ENCODE measurements around the gene ATP10D.
A peak's percentile ranks its signal among the peaks of the same experiment; 100 is the strongest.

ATP10D gene

GRCh38 chr4:47485047-47485692 lies at the start of gene ATP10D:
ATP10D (plus strand) TSS chr4:47485275; CDS start chr4:47512541, 27,266 bp downstream.
- FAIRE-seq: peak; percentile 97

GRCh38 chr4:47442980-47443379 lies 42.1 kb upstream of the ATP10D start:
- FAIRE-seq (no peak), DNase-seq (ENCODE audit: low spot score) (no peak)

More at GRCh38 chr4:47485047-47485692, at the start of gene ATP10D:
- DNase-seq (ENCODE audit: low spot score): peak; percentile 96

- FAIRE-seq: no peak
- DNase-seq (ENCODE audit: low spot score): no peak
Measured at GRCh38 chr4:47444031-47444430, 41.0 kb upstream of the ATP10D start.

GRCh38 chr4:47451657-47452056 lies 33.4 kb upstream of the ATP10D start:
- FAIRE-seq (no peak), DNase-seq (ENCODE audit: low spot score) (no peak)

GRCh38 chr4:47462799-47463234 lies 22.3 kb upstream of the ATP10D start:
- peak; percentile 30 for DNase-seq (ENCODE audit: low spot score)
- no peak for FAIRE-seq

- DNase-seq (ENCODE audit: low spot score) (peak; percentile 98), FAIRE-seq (peak; percentile 96)
Measured at GRCh38 chr4:47463235-47463956, 21.7 kb upstream of the ATP10D start, which contains the start of gene COMMD8. COMMD8 (minus strand) TSS chr4:47463702; CDS start chr4:47463651, 51 bp downstream.

GRCh38 chr4:47465004-47465403 lies 20.1 kb upstream of the ATP10D start:
- FAIRE-seq (no peak), DNase-seq (ENCODE audit: low spot score) (no peak)

- FAIRE-seq (no peak), DNase-seq (ENCODE audit: low spot score) (no peak)
Measured at GRCh38 chr4:47466056-47466785, 18.9 kb upstream of the ATP10D start.

- FAIRE-seq (no peak), DNase-seq (ENCODE audit: low spot score) (no peak)
Measured at GRCh38 chr4:47468706-47469365, 16.2 kb upstream of the ATP10D start.

- DNase-seq (ENCODE audit: low spot score) (no peak), FAIRE-seq (no peak)
Measured at GRCh38 chr4:47469951-47470350, 15.1 kb upstream of the ATP10D start.

GRCh38 chr4:47471064-47471463 lies 14.0 kb upstream of the ATP10D start:
- no peak for FAIRE-seq

GRCh38 chr4:47471591-47471990 lies 13.5 kb upstream of the ATP10D start:
- FAIRE-seq (no peak), DNase-seq (ENCODE audit: low spot score) (no peak)

More at GRCh38 chr4:47471064-47471463, 14.0 kb upstream of the ATP10D start:
- DNase-seq (ENCODE audit: low spot score): no peak

GRCh38 chr4:47473141-47473750 lies 11.8 kb upstream of the ATP10D start:
- FAIRE-seq (no peak), DNase-seq (ENCODE audit: low spot score) (no peak)

GRCh38 chr4:47474799-47475198 lies 10.3 kb upstream of the ATP10D start:
- no peak for DNase-seq (ENCODE audit: low spot score)
- FAIRE-seq: no peak

GRCh38 chr4:47475411-47475810 lies 9.7 kb upstream of the ATP10D start:
- DNase-seq (ENCODE audit: low spot score) (no peak), FAIRE-seq (no peak)

GRCh38 chr4:47478804-47479203 lies 6.3 kb upstream of the ATP10D start:
- DNase-seq (ENCODE audit: low spot score) (no peak), FAIRE-seq (no peak)

- DNase-seq (ENCODE audit: low spot score) (no peak), FAIRE-seq (no peak)
Measured at GRCh38 chr4:47482326-47482725, 2.7 kb upstream of the ATP10D start.

GRCh38 chr4:47483745-47484144 lies 1.3 kb upstream of the ATP10D start:
- no peak for DNase-seq (ENCODE audit: low spot score)

GRCh38 chr4:47484168-47484567 lies 907 bp upstream of the ATP10D start:
- DNase-seq (ENCODE audit: low spot score) (no peak), FAIRE-seq (no peak)

More at GRCh38 chr4:47483745-47484144, 1.3 kb upstream of the ATP10D start:
- FAIRE-seq: no peak

- peak; percentile 13 for FAIRE-seq
- no peak for DNase-seq (ENCODE audit: low spot score)
Measured at GRCh38 chr4:47485768-47486167, 693 bp downstream of the ATP10D start.

- DNase-seq (ENCODE audit: low spot score): no peak
- FAIRE-seq: peak; percentile 40
Measured at GRCh38 chr4:47486231-47486673, 1.2 kb downstream of the ATP10D start.

Measured in urothelium cell line (cell line).